Spleen (tissue), 11 donors: ENCODE results near the gene FAF1. TPM values are rescaled to one million over a fixed set of nuclear protein-coding genes. Genes with fewer than 3 reads are reported as not detected.
"Not testable (repeated sequence)": the region's sequence is repeated elsewhere in the genome, so short reads cannot be mapped to it uniquely, and the experiment has no call there.

Source experiments
- DNase-seq: peaks from one replicate; pipeline ENCODE4 v3.0.0-alpha.2; 2020
- H3K27ac ChIP-seq, 8 donors: fragments of 200-600 bp; sonication (generic) in 7 of 8; 1 replicate in 4 of 8; 2 replicates in 4 of 8; pipeline versions ENCODE4 v1.5.0 to v1.8.0; 2016 to 2021; ENCODE audit warnings: inconsistent platforms in 4 of 8, mild to moderate bottlenecking in 4 of 8, moderate library complexity in 1 of 8
- H3K27me3 ChIP-seq, 7 donors: fragments of 200-600 bp; sonication (generic) in 6 of 7; replicated peaks in 1 of 7; 1 replicate in 4 of 7; 2 replicates in 3 of 7; pipeline versions ENCODE4 v1.5.0 to v1.8.0; 2016 to 2021; ENCODE audit warnings: inconsistent platforms in 3 of 7, mild to moderate bottlenecking in 1 of 7
- H3K36me3 ChIP-seq, 6 donors: fragments of 200-600 bp; sonication (generic) in 5 of 6; 1 replicate in 4 of 6; 2 replicates in 2 of 6; pipeline versions ENCODE4 v1.5.0 to v1.8.0; 2016 to 2021; ENCODE audit warnings: inconsistent platforms in 2 of 6
- H3K4me1 ChIP-seq, 6 donors: fragments of 200-600 bp; sonication (generic) in 5 of 6; 1 replicate in 3 of 6; 2 replicates in 3 of 6; pipeline versions ENCODE4 v1.5.0 to v1.8.0; 2016 to 2021; ENCODE audit warnings: inconsistent platforms in 3 of 6
- H3K4me3 ChIP-seq, 8 donors: fragments of 200-600 bp; sonication (generic) in 7 of 8; 1 replicate in 4 of 8; 2 replicates in 4 of 8; pipeline versions ENCODE4 v1.5.0 to v1.8.0; 2016 to 2021; ENCODE audit warnings: inconsistent platforms in 4 of 8, mild to moderate bottlenecking in 4 of 8, moderate library complexity in 2 of 8
- H3K9me3 ChIP-seq, 8 donors: fragments of 200-600 bp; sonication (generic) in 7 of 8; 1 replicate in 4 of 8; 2 replicates in 4 of 8; pipeline versions ENCODE4 v1.5.0 to v1.8.0; 2016 to 2021; ENCODE audit warnings: inconsistent platforms in 4 of 8
- CTCF ChIP-seq, 11 experiments: fragments of 200-600 bp in 7 of 11; fragments of 450-650 bp in 4 of 11; sonication (generic) in 4 of 11; IDR thresholded peaks in 8 of 11; conservative IDR thresholded peaks in 3 of 11; 1 replicate in 7 of 11; 2 replicates in 4 of 11; pipeline versions ENCODE4 v1.4.0 to v1.8.0; 2016 to 2021; ENCODE audit warnings: antibody characterized with exemption in 11 of 11, inconsistent platforms in 4 of 11, mild to moderate bottlenecking in 1 of 11
- POLR2A ChIP-seq, 3 donors: fragments of 450-650 bp; IDR thresholded peaks; one replicate each; pipeline ENCODE4 v1.5.1; 2017; ENCODE audit warnings: antibody characterized with exemption in 3 of 3, mild to moderate bottlenecking in 1 of 3
- POLR2AphosphoS5 ChIP-seq, 3 donors: sonication (generic); formaldehyde crosslinking; IDR thresholded peaks; one replicate each; pipeline ENCODE4 v1.5.1; 2017; ENCODE audit warnings: antibody characterized with exemption in 3 of 3
- WGBS, 5 donors: extraction: QIAGEN DNeasy Blood & Tissue Kit in 3 of 5; methylation state at CpG; one replicate each; pipeline versions ENCODE4 v1.1.5 to v1.1.7; 2013 to 2018; 5-methylcytosine and 5-hydroxymethylcytosine counted together
- intact Hi-C: fragments of 100-400 bp; cut with DNase I; formaldehyde crosslinking; loops from one replicate; pipeline ENCODE4 v1.15.0; 2023; ENCODE audit warnings: low total_unique reads
- polyA plus RNA-seq, 3 donors: library from polyadenylated mRNA; stranded (reverse); fragments of 200-250 nt; gene quantifications; one replicate each; pipeline ENCODE4 v1.2.1, GENCODE V29; 2013
- total RNA-seq, 7 donors: library from RNA; depleted of rRNA in 3 of 7; stranded (reverse); fragments of >200 nt in 3 of 7; fragmentation: NEBNext Ultra II Directional in 4 of 7; extraction: Animal tissue kit (Norgen Biotek cat#: 25700) in 4 of 7; gene quantifications; one replicate each; pipeline versions ENCODE4 v1.1.0 to v1.2.1, GENCODE V29; 2016 to 2021
- donor health status: healthy with polysubstance abuse.
- donor health status: DM: no; HTN: no; CAD: no; lungs with moderate emphysema.
- donor health status: DM: no; HTN: no; CAD: no.
- donor health status: Bipolar disorder and iron deficiency.
- donor health status: healthy.
- donor health status: DM: no; HTN: no; CAD: no.
- donor health status: DM: yes; HTN: yes; CAD: no.

Gene FAF1
- total and polyA plus RNA-seq, 10 donors, result 16.7 to 58.7 (median 40.0) TPM

- no peaks in the 10 kb centered on the region for H3K9me3 ChIP-seq
- H3K27ac ChIP-seq, result no peak overlapping the region
- H3K4me3 ChIP-seq, result no peak overlapping the region
- intact Hi-C loops, result no loop called here
- peaks cover 0 to 35% (median 9%) of the 10 kb centered on the region in 6 donors for H3K4me1 ChIP-seq
- TF ChIP-seq POLR2AphosphoS5 (IDR thresholded peaks at IDR 0.05) (no peak), POLR2A (IDR thresholded peaks at IDR 0.05) (no peak), CTCF (IDR thresholded peaks at IDR 0.05 in 8 of 11, conservative IDR thresholded peaks at IDR 0.05 in 3 of 11) (no peak)
- no peak for DNase-seq
- 88 to 92% (median 89%) methylated on average over 9 of the region's 9 CpGs for WGBS, 5 donors
- H3K36me3 ChIP-seq, result no peaks in the 10 kb centered on the region
- no peaks in the 10 kb centered on the region for H3K27me3 ChIP-seq
These were observed 10.6 kb downstream of the FAF1 start for GRCh38 chr1:50949286-50949982.

- Histone ChIP-seq H3K4me1 (peaks cover 0 to 11% (median 2%) of the 10 kb centered on the region in 6 donors), H3K36me3 (no peaks in the 10 kb centered on the region), H3K9me3 (no peaks in the 10 kb centered on the region), H3K4me3 (no peak overlapping the region), H3K27me3 (no peaks in the 10 kb centered on the region), H3K27ac (no peak overlapping the region)
- TF ChIP-seq POLR2AphosphoS5 (IDR thresholded peaks at IDR 0.05) (no peak), CTCF (IDR thresholded peaks at IDR 0.05 in 8 of 11, conservative IDR thresholded peaks at IDR 0.05 in 3 of 11) (no peak), POLR2A (IDR thresholded peaks at IDR 0.05) (no peak)
- intact Hi-C loops, result no loop called here
- no peak for DNase-seq
- 79 to 100% (median 92%) methylated on average over 1 of the region's 1 CpG for WGBS, 5 donors
These were observed 17.7 kb downstream of the FAF1 start for GRCh38 chr1:50942334-50942733.

DNA sequence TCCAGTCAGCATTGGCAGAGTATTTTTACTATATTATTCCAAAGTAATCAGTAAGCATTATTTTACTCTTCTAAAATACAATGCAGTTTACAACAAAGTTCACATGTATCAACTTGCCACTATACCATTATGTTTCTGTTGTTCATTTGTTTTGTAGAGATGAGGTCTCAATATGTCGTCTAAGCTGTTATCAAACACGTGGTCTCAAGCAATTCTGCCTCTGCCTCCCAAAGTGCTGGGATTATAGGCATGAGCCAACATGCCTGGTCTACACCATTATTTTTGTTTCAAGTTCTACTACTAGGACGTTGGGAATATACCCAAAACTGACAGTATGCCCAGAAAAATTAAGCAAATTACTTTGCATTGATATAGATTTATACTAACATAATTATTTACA lies 19.8 kb downstream of the FAF1 start:
- H3K4me3 ChIP-seq, result no peak overlapping the region
- intact Hi-C loops, result no loop called here
- TF ChIP-seq CTCF (IDR thresholded peaks at IDR 0.05 in 8 of 11, conservative IDR thresholded peaks at IDR 0.05 in 3 of 11), result no peak
- no peaks in the 10 kb centered on the region for H3K27me3 ChIP-seq
- 93 to 98% (median 96%) methylated on average over 3 of the region's 3 CpGs for WGBS, 5 donors
- no peaks in the 10 kb centered on the region for H3K4me1 ChIP-seq
- H3K27ac ChIP-seq, result no peak overlapping the region
- H3K36me3 ChIP-seq, result no peaks in the 10 kb centered on the region
- DNase-seq, result no peak
- no peaks in the 10 kb centered on the region for H3K9me3 ChIP-seq

GRCh38 chr1:50936321-50936720 lies 23.7 kb downstream of the FAF1 start:
- Histone ChIP-seq H3K9me3 (peaks cover 0 to 3% (median under 1%) of the 10 kb centered on the region in 8 donors), H3K36me3 (no peaks in the 10 kb centered on the region), H3K4me1 (no peaks in the 10 kb centered on the region), H3K27me3 (no peaks in the 10 kb centered on the region), H3K27ac (no peak overlapping the region), H3K4me3 (no peak overlapping the region)
- intact Hi-C loops, result no loop called here
- TF ChIP-seq POLR2AphosphoS5 (IDR thresholded peaks at IDR 0.05), result no peak
- TF ChIP-seq POLR2A (IDR thresholded peaks at IDR 0.05), result no peak
- no peak for TF ChIP-seq CTCF (IDR thresholded peaks at IDR 0.05 in 8 of 11, conservative IDR thresholded peaks at IDR 0.05 in 3 of 11)
- WGBS, 5 donors, result 80 to 93% (median 84%) methylated on average over 2 of the region's 2 CpGs
- DNase-seq, result no peak

DNA sequence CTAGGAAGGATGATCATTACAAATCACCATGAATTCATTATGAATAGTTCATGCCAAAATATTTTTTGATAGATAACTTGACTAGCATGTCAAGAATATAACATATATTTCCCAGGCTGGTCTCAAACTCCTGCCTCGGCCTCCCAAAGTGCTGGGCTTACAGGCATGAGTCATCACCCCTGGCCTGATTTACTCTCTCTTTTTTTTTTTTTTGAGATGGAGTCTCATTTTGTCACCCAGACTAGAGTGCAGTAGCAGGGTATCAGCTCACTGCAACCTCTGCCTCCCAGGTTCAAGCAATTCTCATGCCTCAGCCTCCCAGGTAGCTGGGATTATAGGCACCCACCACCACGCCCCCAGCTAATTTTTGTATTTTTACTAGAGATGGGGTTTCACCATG lies 24.8 kb downstream of the FAF1 start:
- H3K36me3 ChIP-seq, H3K4me1 ChIP-seq, H3K4me3 ChIP-seq, intact Hi-C loops, H3K9me3 ChIP-seq, H3K27ac ChIP-seq, H3K27me3 ChIP-seq, DNase-seq: not testable (repeated sequence)
- WGBS, 5 donors, result 93 to 99% (median 97%) methylated on average over 2 of the region's 2 CpGs
